Measurements from ENCODE around the gene CDH4. TPM values are rescaled to one million over a fixed set of nuclear protein-coding genes. Genes with fewer than 3 reads are reported as not detected.

Gene CDH4
- polyA plus RNA-seq, 2 donors = 0.02 to 0.05 TPM

GRCh38 chr20:61445138-61445537, 193.1 kb downstream of the CDH4 start:
- Histone ChIP-seq H3K4me3 (ENCODE audit: low read depth in 1 of 2, low read length in 2 of 2) (no peak overlapping the region), H3K36me3 (ENCODE audit: control insufficient read depth in 2 of 2, insufficient read depth in 2 of 2, low read length in 1 of 2) (no peaks in the 10 kb centered on the region), H3K9me3 (ENCODE audit: control insufficient read depth in 2 of 2, insufficient read depth in 1 of 2, low read depth in 1 of 2, low read length in 1 of 2) (no peaks in the 10 kb centered on the region), H3K27me3 (ENCODE audit: control insufficient read depth in 1 of 2, insufficient read depth in 2 of 2, low read length in 2 of 2) (no peaks in the 10 kb centered on the region), H3K4me1 (ENCODE audit: control insufficient read depth in 2 of 2, insufficient read depth in 2 of 2, low read length in 1 of 2) (peaks cover 0 to 3% of the 10 kb centered on the region in 2 donors), H3K27ac (ENCODE audit: low read depth in 2 of 2, low read length in 1 of 2) (no peak overlapping the region)
- 78 to 79% methylated on average over 6 of the region's 6 CpGs for WGBS, 2 donors

GRCh38 chr20:61445741-61446140, 193.7 kb downstream of the CDH4 start:
- H3K27me3 ChIP-seq (ENCODE audit: control insufficient read depth in 1 of 2, insufficient read depth in 2 of 2, low read length in 2 of 2) = no peaks in the 10 kb centered on the region
- H3K4me1 ChIP-seq (ENCODE audit: control insufficient read depth in 2 of 2, insufficient read depth in 2 of 2, low read length in 1 of 2) = peaks cover 0 to 3% of the 10 kb centered on the region in 2 donors
- H3K4me3 ChIP-seq (ENCODE audit: low read depth in 1 of 2, low read length in 2 of 2) = no peak overlapping the region
- no peaks in the 10 kb centered on the region for H3K36me3 ChIP-seq (ENCODE audit: control insufficient read depth in 2 of 2, insufficient read depth in 2 of 2, low read length in 1 of 2)
- 89 to 92% methylated on average over 10 of the region's 10 CpGs for WGBS, 2 donors
- H3K27ac ChIP-seq (ENCODE audit: low read depth in 2 of 2, low read length in 1 of 2) = no peak overlapping the region
- no peaks in the 10 kb centered on the region for H3K9me3 ChIP-seq (ENCODE audit: control insufficient read depth in 2 of 2, insufficient read depth in 1 of 2, low read depth in 1 of 2, low read length in 1 of 2)

- H3K36me3 ChIP-seq (ENCODE audit: control insufficient read depth in 2 of 2, insufficient read depth in 2 of 2, low read length in 1 of 2) = no peaks in the 10 kb centered on the region
- H3K4me3 ChIP-seq (ENCODE audit: low read depth in 1 of 2, low read length in 2 of 2) = no peak overlapping the region
- peaks cover 0 to 3% of the 10 kb centered on the region in 2 donors for H3K4me1 ChIP-seq (ENCODE audit: control insufficient read depth in 2 of 2, insufficient read depth in 2 of 2, low read length in 1 of 2)
- H3K27ac ChIP-seq (ENCODE audit: low read depth in 2 of 2, low read length in 1 of 2) = no peak overlapping the region
- H3K9me3 ChIP-seq (ENCODE audit: control insufficient read depth in 2 of 2, insufficient read depth in 1 of 2, low read depth in 1 of 2, low read length in 1 of 2) = no peaks in the 10 kb centered on the region
- WGBS, 2 donors = 37 to 39% methylated on average over 6 of the region's 6 CpGs
- no peaks in the 10 kb centered on the region for H3K27me3 ChIP-seq (ENCODE audit: control insufficient read depth in 1 of 2, insufficient read depth in 2 of 2, low read length in 2 of 2)
Observed at GRCh38 chr20:61447952-61448351, 195.9 kb downstream of the CDH4 start.

- Histone ChIP-seq H3K27me3 (ENCODE audit: control insufficient read depth in 1 of 2, insufficient read depth in 2 of 2, low read length in 2 of 2) (no peaks in the 10 kb centered on the region), H3K4me1 (ENCODE audit: control insufficient read depth in 2 of 2, insufficient read depth in 2 of 2, low read length in 1 of 2) (peaks cover 0 to 3% of the 10 kb centered on the region in 2 donors), H3K9me3 (ENCODE audit: control insufficient read depth in 2 of 2, insufficient read depth in 1 of 2, low read depth in 1 of 2, low read length in 1 of 2) (no peaks in the 10 kb centered on the region), H3K36me3 (ENCODE audit: control insufficient read depth in 2 of 2, insufficient read depth in 2 of 2, low read length in 1 of 2) (no peaks in the 10 kb centered on the region), H3K27ac (ENCODE audit: low read depth in 2 of 2, low read length in 1 of 2) (no peak overlapping the region), H3K4me3 (ENCODE audit: low read depth in 1 of 2, low read length in 2 of 2) (no peak overlapping the region)
- 72 to 78% methylated on average over 13 of the region's 13 CpGs for WGBS, 2 donors
Observed at GRCh38 chr20:61448386-61448785, 196.3 kb downstream of the CDH4 start.

GRCh38 chr20:61449057-61449609, 197.1 kb downstream of the CDH4 start:
- no peaks in the 10 kb centered on the region for H3K9me3 ChIP-seq (ENCODE audit: control insufficient read depth in 2 of 2, insufficient read depth in 1 of 2, low read depth in 1 of 2, low read length in 1 of 2)
- 76 to 79% methylated on average over 8 of the region's 8 CpGs for WGBS, 2 donors
- no peak overlapping the region for H3K4me3 ChIP-seq (ENCODE audit: low read depth in 1 of 2, low read length in 2 of 2)
- H3K4me1 ChIP-seq (ENCODE audit: control insufficient read depth in 2 of 2, insufficient read depth in 2 of 2, low read length in 1 of 2) = peaks cover 0 to 3% of the 10 kb centered on the region in 2 donors
- no peak overlapping the region for H3K27ac ChIP-seq (ENCODE audit: low read depth in 2 of 2, low read length in 1 of 2)
- H3K27me3 ChIP-seq (ENCODE audit: control insufficient read depth in 1 of 2, insufficient read depth in 2 of 2, low read length in 2 of 2) = no peaks in the 10 kb centered on the region
- no peaks in the 10 kb centered on the region for H3K36me3 ChIP-seq (ENCODE audit: control insufficient read depth in 2 of 2, insufficient read depth in 2 of 2, low read length in 1 of 2)

- 75 to 81% methylated on average over 2 of the region's 2 CpGs for WGBS, 2 donors
- H3K36me3 ChIP-seq (ENCODE audit: control insufficient read depth in 2 of 2, insufficient read depth in 2 of 2, low read length in 1 of 2) = no peaks in the 10 kb centered on the region
- H3K4me3 ChIP-seq (ENCODE audit: low read depth in 1 of 2, low read length in 2 of 2) = no peak overlapping the region
- H3K9me3 ChIP-seq (ENCODE audit: control insufficient read depth in 2 of 2, insufficient read depth in 1 of 2, low read depth in 1 of 2, low read length in 1 of 2) = no peaks in the 10 kb centered on the region
- no peak overlapping the region for H3K27ac ChIP-seq (ENCODE audit: low read depth in 2 of 2, low read length in 1 of 2)
- peaks cover 0 to 3% of the 10 kb centered on the region in 2 donors for H3K4me1 ChIP-seq (ENCODE audit: control insufficient read depth in 2 of 2, insufficient read depth in 2 of 2, low read length in 1 of 2)
- H3K27me3 ChIP-seq (ENCODE audit: control insufficient read depth in 1 of 2, insufficient read depth in 2 of 2, low read length in 2 of 2) = no peaks in the 10 kb centered on the region
Observed at GRCh38 chr20:61449916-61450315, 197.9 kb downstream of the CDH4 start.

GRCh38 chr20:61450549-61450948, 198.5 kb downstream of the CDH4 start:
- no peaks in the 10 kb centered on the region for H3K9me3 ChIP-seq (ENCODE audit: control insufficient read depth in 2 of 2, insufficient read depth in 1 of 2, low read depth in 1 of 2, low read length in 1 of 2)
- no peaks in the 10 kb centered on the region for H3K27me3 ChIP-seq (ENCODE audit: control insufficient read depth in 1 of 2, insufficient read depth in 2 of 2, low read length in 2 of 2)
- H3K27ac ChIP-seq (ENCODE audit: low read depth in 2 of 2, low read length in 1 of 2) = no peak overlapping the region
- WGBS, 2 donors = 82 to 83% methylated on average over 6 of the region's 6 CpGs
- no peak overlapping the region for H3K4me3 ChIP-seq (ENCODE audit: low read depth in 1 of 2, low read length in 2 of 2)
- H3K4me1 ChIP-seq (ENCODE audit: control insufficient read depth in 2 of 2, insufficient read depth in 2 of 2, low read length in 1 of 2) = no peaks in the 10 kb centered on the region
- H3K36me3 ChIP-seq (ENCODE audit: control insufficient read depth in 2 of 2, insufficient read depth in 2 of 2, low read length in 1 of 2) = no peaks in the 10 kb centered on the region

- H3K4me1 ChIP-seq (ENCODE audit: control insufficient read depth in 2 of 2, insufficient read depth in 2 of 2, low read length in 1 of 2) = no peaks in the 10 kb centered on the region
- 86 to 90% methylated on average over 10 of the region's 10 CpGs for WGBS, 2 donors
- H3K36me3 ChIP-seq (ENCODE audit: control insufficient read depth in 2 of 2, insufficient read depth in 2 of 2, low read length in 1 of 2) = no peaks in the 10 kb centered on the region
- H3K27me3 ChIP-seq (ENCODE audit: control insufficient read depth in 1 of 2, insufficient read depth in 2 of 2, low read length in 2 of 2) = no peaks in the 10 kb centered on the region
- no peak overlapping the region for H3K27ac ChIP-seq (ENCODE audit: low read depth in 2 of 2, low read length in 1 of 2)
- H3K9me3 ChIP-seq (ENCODE audit: control insufficient read depth in 2 of 2, insufficient read depth in 1 of 2, low read depth in 1 of 2, low read length in 1 of 2) = no peaks in the 10 kb centered on the region
- no peak overlapping the region for H3K4me3 ChIP-seq (ENCODE audit: low read depth in 1 of 2, low read length in 2 of 2)
Observed at GRCh38 chr20:61451009-61451408, 198.9 kb downstream of the CDH4 start.

- Histone ChIP-seq H3K27ac (ENCODE audit: low read depth in 2 of 2, low read length in 1 of 2) (no peak overlapping the region), H3K4me3 (ENCODE audit: low read depth in 1 of 2, low read length in 2 of 2) (no peak overlapping the region), H3K4me1 (ENCODE audit: control insufficient read depth in 2 of 2, insufficient read depth in 2 of 2, low read length in 1 of 2) (no peaks in the 10 kb centered on the region), H3K9me3 (ENCODE audit: control insufficient read depth in 2 of 2, insufficient read depth in 1 of 2, low read depth in 1 of 2, low read length in 1 of 2) (no peaks in the 10 kb centered on the region), H3K36me3 (ENCODE audit: control insufficient read depth in 2 of 2, insufficient read depth in 2 of 2, low read length in 1 of 2) (no peaks in the 10 kb centered on the region), H3K27me3 (ENCODE audit: control insufficient read depth in 1 of 2, insufficient read depth in 2 of 2, low read length in 2 of 2) (no peaks in the 10 kb centered on the region)
- 77 to 78% methylated on average over 8 of the region's 8 CpGs for WGBS, 2 donors
Observed at GRCh38 chr20:61451953-61452352, 199.9 kb downstream of the CDH4 start.

GRCh38 chr20:61453219-61453618, 201.2 kb downstream of the CDH4 start:
- Histone ChIP-seq H3K9me3 (ENCODE audit: control insufficient read depth in 2 of 2, insufficient read depth in 1 of 2, low read depth in 1 of 2, low read length in 1 of 2) (peaks cover 0 to 5% of the 10 kb centered on the region in 2 donors), H3K27me3 (ENCODE audit: control insufficient read depth in 1 of 2, insufficient read depth in 2 of 2, low read length in 2 of 2) (no peaks in the 10 kb centered on the region), H3K27ac (ENCODE audit: low read depth in 2 of 2, low read length in 1 of 2) (no peak overlapping the region), H3K4me3 (ENCODE audit: low read depth in 1 of 2, low read length in 2 of 2) (no peak overlapping the region), H3K4me1 (ENCODE audit: control insufficient read depth in 2 of 2, insufficient read depth in 2 of 2, low read length in 1 of 2) (no peaks in the 10 kb centered on the region), H3K36me3 (ENCODE audit: control insufficient read depth in 2 of 2, insufficient read depth in 2 of 2, low read length in 1 of 2) (no peaks in the 10 kb centered on the region)
- WGBS, 2 donors = 70 to 73% methylated on average over 7 of the region's 7 CpGs
